Eye (tissue), 1 donor: ENCODE measurements around the gene CD53.

ENCODE experiments used
- DNase-seq: peaks from one replicate; pipeline ENCODE4 v3.0.0-alpha.2; 2015

CD53 gene

DNA sequence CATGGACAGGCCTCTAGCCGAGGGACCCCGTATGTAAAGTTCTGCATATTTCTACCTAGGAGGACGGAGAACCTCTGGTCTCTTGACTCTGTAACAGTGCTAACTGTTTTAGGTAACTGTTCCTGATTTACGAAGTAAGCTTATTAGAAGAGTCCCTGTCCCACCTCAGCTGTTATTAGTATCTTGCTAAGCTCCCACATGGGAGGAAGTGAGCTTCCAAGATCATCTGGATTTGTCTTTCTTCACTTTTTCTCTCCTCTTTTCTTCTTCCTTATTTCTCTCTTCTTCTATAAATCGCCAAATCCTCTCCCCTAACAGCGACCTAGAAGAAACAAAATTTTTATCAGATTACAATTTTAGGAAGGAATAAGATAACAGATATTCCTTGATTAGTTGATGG lies 4.4 kb downstream of the CD53 start:
- DNase-seq, result no peak

GRCh38 chr1:110877776-110878175 lies 4.8 kb downstream of the CD53 start:
- DNase-seq, result no peak

- DNase-seq, result no peak
Observed at GRCh38 chr1:110878591-110878990, 5.6 kb downstream of the CD53 start.

DNA sequence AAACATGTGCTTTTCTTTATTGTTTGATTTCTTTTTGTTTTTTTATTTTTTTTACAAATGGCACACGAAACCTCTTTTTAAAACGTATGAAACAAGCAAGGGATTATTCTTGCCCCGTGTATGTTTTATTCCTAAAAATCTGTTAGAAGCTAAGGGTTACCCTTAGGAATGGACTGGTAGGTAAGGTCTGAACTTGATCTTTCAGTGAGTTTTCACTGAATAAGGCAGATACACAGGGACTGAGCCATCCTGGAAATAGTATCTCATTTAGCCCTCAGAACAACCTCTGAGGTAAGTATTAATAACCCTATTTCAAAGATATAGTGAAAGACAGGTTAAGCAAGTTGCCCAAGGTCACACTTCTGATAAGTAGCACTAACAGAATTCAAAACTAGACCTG lies 6.0 kb downstream of the CD53 start:
- DNase-seq, result no peak

GRCh38 chr1:110879758-110880606 lies 7.0 kb downstream of the CD53 start:
- DNase-seq, result no peak

DNA sequence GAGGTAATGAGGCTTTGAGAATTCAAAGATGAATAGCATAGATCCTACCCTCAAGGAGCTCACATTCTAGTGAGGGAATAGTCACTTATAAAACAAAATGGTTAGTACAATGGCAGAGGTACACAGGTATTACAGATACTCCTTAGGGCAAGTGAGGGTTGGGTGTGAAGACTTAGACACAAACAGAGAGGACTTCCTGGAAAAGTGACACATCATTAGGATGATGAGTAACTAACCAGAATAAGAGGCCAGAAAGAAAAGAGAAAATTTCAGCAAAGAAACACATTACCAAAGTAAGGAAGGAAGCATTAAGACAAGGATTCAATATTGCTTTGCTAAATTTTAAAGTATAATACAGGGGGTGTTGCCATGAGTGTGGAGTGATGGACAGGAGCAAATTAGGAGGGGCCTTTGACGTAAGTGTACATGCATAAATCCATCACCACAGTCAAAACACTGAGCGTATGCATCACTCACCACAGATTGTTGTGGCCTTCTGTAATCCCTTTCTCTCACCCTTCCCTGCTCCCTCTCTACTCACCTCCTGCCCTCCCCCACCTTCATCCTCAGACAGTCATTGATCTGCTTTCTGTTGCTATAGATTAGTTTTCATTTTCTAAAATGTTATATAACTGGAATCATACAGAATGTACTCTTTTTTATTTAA lies 7.9 kb downstream of the CD53 start:
- DNase-seq, result no peak

- DNase-seq, result no peak
Observed at GRCh38 chr1:110888049-110888448, 15.1 kb downstream of the CD53 start.

GRCh38 chr1:110888641-110889040 lies 15.7 kb downstream of the CD53 start:
- DNase-seq, result no peak

- no peak for DNase-seq
Observed at GRCh38 chr1:110890474-110891196, 17.7 kb downstream of the CD53 start.

DNA sequence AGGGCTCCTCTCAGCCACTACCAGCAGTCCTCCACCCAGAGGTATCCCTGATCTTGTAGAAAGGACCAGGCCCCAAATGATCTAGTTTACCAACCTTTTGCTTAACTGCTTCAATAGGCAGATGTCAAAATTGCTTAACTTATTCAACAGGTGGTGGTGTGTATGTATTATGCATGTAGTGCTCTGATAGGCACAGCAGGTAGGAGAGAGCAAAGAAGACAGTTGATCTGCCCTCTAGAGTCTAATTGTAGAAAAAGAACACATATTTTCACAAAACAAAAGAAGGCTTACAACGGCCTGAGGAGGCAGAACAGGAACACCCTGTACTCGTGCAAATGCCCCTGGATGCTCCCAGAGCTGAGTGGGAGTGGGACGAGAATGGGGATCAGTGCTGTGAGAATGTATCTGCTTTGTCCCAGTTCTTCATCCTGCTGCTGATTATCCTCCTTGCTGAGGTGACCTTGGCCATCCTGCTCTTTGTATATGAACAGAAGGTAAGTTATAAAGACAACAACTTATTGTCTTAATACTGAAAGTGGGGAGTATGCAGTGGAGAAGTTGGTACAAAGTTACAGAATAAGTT lies 21.1 kb downstream of the CD53 start:
- DNase-seq, result no peak

DNA sequence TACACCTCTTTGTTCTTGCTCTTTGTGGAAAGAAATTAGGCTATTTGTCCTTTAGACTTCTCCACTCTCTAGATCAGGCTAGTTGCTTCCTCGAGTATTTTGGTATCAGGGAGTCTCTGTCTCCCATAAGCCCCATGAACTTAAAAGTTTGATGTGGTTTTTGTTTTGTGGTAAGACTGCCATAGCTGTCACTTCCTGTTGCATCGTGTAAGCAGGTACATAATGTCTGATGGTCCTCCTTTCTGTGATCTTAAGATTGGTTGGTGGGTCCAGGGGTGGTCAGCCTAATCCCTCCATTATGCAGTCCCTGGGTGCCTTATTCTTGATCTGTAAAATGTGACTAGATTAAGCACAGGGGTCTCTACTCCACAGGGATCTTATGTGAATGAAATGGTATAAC lies 23.1 kb downstream of the CD53 start:
- DNase-seq, result no peak

- DNase-seq, result no peak
Observed at GRCh38 chr1:110897681-110898080, 24.7 kb downstream of the CD53 start.

DNA sequence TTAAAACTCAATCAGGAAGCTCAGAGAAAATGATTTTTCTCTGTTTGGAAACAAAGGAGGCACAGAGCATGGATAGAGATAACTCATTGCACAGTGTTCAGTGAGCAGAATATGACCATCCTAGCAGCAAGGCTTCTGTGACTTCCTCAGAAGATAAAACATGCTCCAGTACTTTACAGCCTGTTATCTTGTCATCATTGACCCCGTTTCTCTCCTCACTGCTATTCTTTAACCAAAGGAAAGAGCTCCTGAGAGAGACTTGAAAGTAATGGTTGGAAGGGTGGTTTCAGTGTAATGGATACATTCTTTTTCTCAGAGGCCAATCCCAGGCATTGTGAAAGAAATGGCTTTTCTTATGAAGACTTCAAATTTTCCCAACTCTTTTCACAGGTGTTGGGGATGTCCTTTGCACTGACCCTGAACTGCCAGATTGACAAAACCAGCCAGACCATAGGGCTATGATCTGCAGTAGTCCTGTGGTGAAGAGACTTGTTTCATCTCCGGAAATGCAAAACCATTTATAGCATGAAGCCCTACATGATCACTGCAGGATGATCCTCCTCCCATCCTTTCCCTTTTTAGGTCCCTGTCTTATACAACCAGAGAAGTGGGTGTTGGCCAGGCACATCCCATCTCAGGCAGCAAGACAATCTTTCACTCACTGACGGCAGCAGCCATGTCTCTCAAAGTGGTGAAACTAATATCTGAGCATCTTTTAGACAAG lies 25.9 kb downstream of the CD53 start:
- DNase-seq, result no peak

- no peak for DNase-seq
Observed at GRCh38 chr1:110899458-110899843, 26.5 kb downstream of the CD53 start.

- DNase-seq, result no peak
Observed at GRCh38 chr1:110902820-110903463, 30.0 kb downstream of the CD53 start.

- DNase-seq, result no peak
Observed at GRCh38 chr1:110903853-110904500, 31.0 kb downstream of the CD53 start.

DNA sequence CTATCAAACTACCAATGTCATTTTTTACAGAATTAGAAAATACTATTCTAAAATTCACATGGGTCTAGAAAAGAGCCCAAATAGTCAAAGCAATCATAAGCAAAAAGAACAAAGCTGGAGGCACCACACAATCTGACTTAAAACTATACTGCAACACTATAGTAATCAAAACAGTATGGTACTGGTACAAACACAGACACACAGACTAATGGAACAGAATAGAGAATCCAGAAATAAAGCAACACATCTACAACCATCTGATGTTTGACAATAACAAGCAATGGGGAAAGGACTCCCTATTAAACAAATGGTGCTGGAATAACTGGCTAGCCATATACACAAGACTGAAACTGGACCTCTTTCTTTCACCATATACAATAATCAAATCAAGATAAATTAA lies 39.8 kb downstream of the CD53 start:
- DNase-seq, result no peak

DNA sequence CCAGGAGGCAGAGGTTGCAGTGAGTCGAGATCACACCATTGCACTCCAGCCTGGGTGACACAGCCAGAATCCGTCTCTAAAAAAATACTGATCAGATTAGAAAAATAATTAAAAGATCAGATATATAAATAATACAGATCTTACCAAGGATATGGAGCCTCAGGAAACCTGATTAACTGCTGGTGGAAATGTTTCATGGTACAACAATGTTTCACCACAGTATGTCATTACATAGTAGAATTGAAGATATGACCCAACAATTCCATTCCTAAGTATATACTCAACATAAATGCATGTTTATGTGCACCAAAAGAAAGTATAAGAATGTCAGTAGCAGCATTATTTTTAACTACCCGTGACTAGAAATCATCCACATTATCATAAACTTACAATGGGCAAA lies 41.7 kb downstream of the CD53 start:
- no peak for DNase-seq

DNA sequence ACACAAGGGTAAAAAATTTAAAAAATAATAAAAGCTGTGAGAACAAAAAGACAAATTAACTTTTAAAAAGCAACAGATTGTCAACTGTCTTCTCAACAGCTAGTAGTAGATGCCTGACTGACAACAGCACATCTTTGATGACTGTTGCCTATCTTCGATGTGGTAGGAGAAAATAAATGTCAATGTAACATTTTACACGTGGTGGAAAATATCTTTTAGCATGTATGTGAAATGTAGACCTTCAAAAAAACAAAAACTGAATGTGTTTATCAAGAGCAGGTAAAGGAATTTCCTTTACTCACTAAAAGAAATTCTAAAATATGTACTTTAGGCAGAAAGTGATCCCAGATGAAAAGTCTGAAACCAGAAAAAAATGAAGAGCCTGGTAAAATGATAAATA lies 42.9 kb downstream of the CD53 start:
- no peak for DNase-seq

- DNase-seq, result no peak
Observed at GRCh38 chr1:110916274-110916668, 43.3 kb downstream of the CD53 start.

- no peak for DNase-seq
Observed at GRCh38 chr1:110916669-110917306, 43.8 kb downstream of the CD53 start.
